Measurements from ENCODE around the gene CCDC51.

CCDC51 gene

GRCh38 chr3:48413086-48413485 lies 26.8 kb downstream of the CCDC51 start:
- in situ Hi-C loops (cut with HindIII; ENCODE audit: low sequenced_read_pairs), result no loop called here
- no peak for TF ChIP-seq CTCF (IDR thresholded peaks at IDR 0.05; ENCODE audit: low read depth, low read length, missing control alignments)
- no peak overlapping the region for H3K4me3 ChIP-seq (ENCODE audit: low read depth, low read length)
- no peak for DNase-seq (ENCODE audit: low read depth)

GRCh38 chr3:48412375-48413001 lies 27.4 kb downstream of the CCDC51 start:
- in situ Hi-C loops (cut with HindIII; ENCODE audit: low sequenced_read_pairs), result no loop called here
- no peak for TF ChIP-seq CTCF (IDR thresholded peaks at IDR 0.05; ENCODE audit: low read depth, low read length, missing control alignments)
- DNase-seq (ENCODE audit: low read depth), result no peak

GRCh38 chr3:48411606-48412374 lies 28.1 kb downstream of the CCDC51 start:
- no peak overlapping the region for H3K4me3 ChIP-seq (ENCODE audit: low read depth, low read length)
- no peak for TF ChIP-seq CTCF (IDR thresholded peaks at IDR 0.05; ENCODE audit: low read depth, low read length, missing control alignments)
- no peak for DNase-seq (ENCODE audit: low read depth)
- in situ Hi-C loops (cut with HindIII; ENCODE audit: low sequenced_read_pairs), result no loop called here

More at GRCh38 chr3:48412375-48413001, 27.4 kb downstream of the CCDC51 start:
- H3K4me3 ChIP-seq (ENCODE audit: low read depth, low read length), result no peak overlapping the region

- in situ Hi-C loops (cut with HindIII; ENCODE audit: low sequenced_read_pairs), result no loop called here
- TF ChIP-seq CTCF (IDR thresholded peaks at IDR 0.05; ENCODE audit: low read depth, low read length, missing control alignments), result no peak
- H3K4me3 ChIP-seq (ENCODE audit: low read depth, low read length), result no peak overlapping the region
- no peak for DNase-seq (ENCODE audit: low read depth)
These were observed 28.8 kb downstream of the CCDC51 start for GRCh38 chr3:48411041-48411588.

GRCh38 chr3:48410205-48411040 lies 29.5 kb downstream of the CCDC51 start:
- in situ Hi-C loops (cut with HindIII; ENCODE audit: low sequenced_read_pairs), result no loop called here
- no peak overlapping the region for H3K4me3 ChIP-seq (ENCODE audit: low read depth, low read length)
- no peak for DNase-seq (ENCODE audit: low read depth)

More at GRCh38 chr3:48410205-48411040, 29.5 kb downstream of the CCDC51 start:
- no peak for TF ChIP-seq CTCF (IDR thresholded peaks at IDR 0.05; ENCODE audit: low read depth, low read length, missing control alignments)

All from astrocyte of the cerebellum (primary cell).